Stomach (tissue), 9 donors: ENCODE measurements around the gene HCFC1R1. TPM values are rescaled to one million over a fixed set of nuclear protein-coding genes. Genes with fewer than 3 reads are reported as not detected.

Experiments used
- DNase-seq, 2 donors: peaks; one replicate each; pipeline versions ENCODE4 v3.0.0 to v3.0.0-alpha.2; 2013 to 2019
- H3K27ac ChIP-seq, 5 donors: fragments of 200-600 bp in 4 of 5; sonication (generic) in 4 of 5; one replicate each; pipeline ENCODE4 v1.5.1; 2013 to 2019; ENCODE audit warnings: mild to moderate bottlenecking in 1 of 5, moderate library complexity in 1 of 5
- H3K27me3 ChIP-seq, 3 donors: fragments of 200-600 bp; sonication (generic); one replicate each; pipeline ENCODE4 v1.5.1; 2017 to 2019; ENCODE audit warnings: mixed run types in 1 of 3
- H3K36me3 ChIP-seq, 4 donors: fragments of 200-600 bp; sonication (generic); 1 replicate in 3 of 4; 2 replicates in 1 of 4; pipeline ENCODE4 v1.5.1; 2016 to 2019
- H3K4me1 ChIP-seq, 4 donors: fragments of 200-600 bp; sonication (generic); one replicate each; pipeline ENCODE4 v1.5.1; 2016 to 2019
- H3K4me3 ChIP-seq, 4 donors: fragments of 200-600 bp; sonication (generic) in 3 of 4; one replicate each; pipeline ENCODE4 v1.5.1; 2016 to 2019; ENCODE audit warnings: mild to moderate bottlenecking in 1 of 4
- H3K9me3 ChIP-seq, 4 donors: fragments of 200-600 bp; sonication (generic); one replicate each; pipeline ENCODE4 v1.5.1; 2016 to 2019
- CTCF ChIP-seq, 7 experiments: fragments of 450-650 bp in 4 of 7; fragments of 200-600 bp in 3 of 7; sonication (generic) in 3 of 7; IDR thresholded peaks; one replicate each; pipeline ENCODE4 v1.5.1; 2016 to 2019; ENCODE audit warnings: antibody characterized with exemption in 7 of 7, control low read depth in 2 of 7, mild to moderate bottlenecking in 1 of 7
- EP300 ChIP-seq: sonication (generic); formaldehyde crosslinking; IDR thresholded peaks from one replicate; pipeline ENCODE4 v1.6.1; 2017; ENCODE audit warnings: antibody characterized with exemption
- POLR2A ChIP-seq, 4 donors: fragments of 450-650 bp; IDR thresholded peaks; one replicate each; pipeline ENCODE4 v1.6.1; 2016; ENCODE audit warnings: antibody characterized with exemption in 4 of 4, control low read depth in 2 of 4, mild to moderate bottlenecking in 1 of 4, moderate library complexity in 1 of 4
- POLR2AphosphoS5 ChIP-seq, 3 donors: sonication (generic); formaldehyde crosslinking; IDR thresholded peaks; one replicate each; pipeline ENCODE4 v1.6.1; 2016; ENCODE audit warnings: antibody characterized with exemption in 3 of 3
- WGBS, 5 donors: extraction: QIAGEN DNeasy Blood & Tissue Kit in 3 of 5; methylation state at CpG; one replicate each; pipeline versions ENCODE4 v1.1.5 to v1.1.7; 2013 to 2018; 5-methylcytosine and 5-hydroxymethylcytosine counted together
- intact Hi-C: fragments of 100-400 bp; cut with DNase I; formaldehyde crosslinking; loops from one replicate; pipeline ENCODE4 v1.15.1; 2023; ENCODE audit warnings: low total_unique reads
- polyA plus RNA-seq, 3 donors: library from polyadenylated mRNA; stranded (reverse); fragments of 200-250 nt; gene quantifications; one replicate each; pipeline ENCODE4 v1.2.3, GENCODE V29; 2013
- total RNA-seq, 5 donors: library from RNA; depleted of rRNA; stranded (reverse); fragments of >200 nt; gene quantifications; one replicate each; pipeline versions ENCODE4 v1.1.0 to v1.2.3, GENCODE V29; 2014 to 2016
- donor health status: healthy with polysubstance abuse.
- donor health status: Bipolar disorder and iron deficiency.
- donor health status: healthy.

Gene HCFC1R1
- total and polyA plus RNA-seq, 8 donors: 11.0 to 128 (median 60.7) TPM

GRCh38 chr16:3025032-3026002, 1.6 kb upstream of the HCFC1R1 start:
- peaks cover 44 to 80% (median 73%) of the 10 kb centered on the region in 4 donors for H3K4me1 ChIP-seq
- TF ChIP-seq POLR2AphosphoS5 (IDR thresholded peaks at IDR 0.05) (no peak), EP300 (no peak)
- no peaks in the 10 kb centered on the region for H3K9me3 ChIP-seq
- 91 to 96% (median 93%) methylated on average over 17 to 18 of the region's 18 CpGs for WGBS, 5 donors
- intact Hi-C loops: no loop called here
- H3K36me3 ChIP-seq: peaks cover 14 to 35% (median 23%) of the 10 kb centered on the region in 4 donors
- H3K4me3 ChIP-seq: peak overlapping the region in 1 of 4 donors; percentile 70
- peaks cover 1 to 21% (median 12%) of the 10 kb centered on the region in 3 donors for H3K27me3 ChIP-seq
- DNase-seq: no peak
- H3K27ac ChIP-seq: no peak overlapping the region

- H3K9me3 ChIP-seq: no peaks in the 10 kb centered on the region
- peaks cover 44 to 79% (median 76%) of the 10 kb centered on the region in 4 donors for H3K4me1 ChIP-seq
- H3K4me3 ChIP-seq: peak overlapping the region; percentile 54 to 85 (median 72)
- DNase-seq: peak in 1 of 2 donors; percentile 77
- TF ChIP-seq CTCF (IDR thresholded peaks at IDR 0.05): no peak
- no peak for TF ChIP-seq EP300
- 4 to 31% (median 23%) methylated on average over 4 to 6 of the region's 6 CpGs for WGBS, 5 donors
- peak overlapping the region; percentile 89 to 99 (median 98) for H3K27ac ChIP-seq
- H3K27me3 ChIP-seq: peaks cover 0 to 13% (median 7%) of the 10 kb centered on the region in 3 donors
- H3K36me3 ChIP-seq: peaks cover 14 to 24% (median 19%) of the 10 kb centered on the region in 4 donors
- intact Hi-C loops: no loop called here
These were observed 400 bp downstream of the HCFC1R1 start for GRCh38 chr16:3023415-3023668.

- peaks cover 39 to 79% (median 76%) of the 10 kb centered on the region in 4 donors for H3K4me1 ChIP-seq
- TF ChIP-seq POLR2AphosphoS5 (IDR thresholded peaks at IDR 0.05): no peak
- TF ChIP-seq EP300: no peak
- no peak for TF ChIP-seq CTCF (IDR thresholded peaks at IDR 0.05)
- no peak for TF ChIP-seq POLR2A (IDR thresholded peaks at IDR 0.05)
These were observed 893 bp downstream of the HCFC1R1 start for GRCh38 chr16:3022684-3023414.

GRCh38 chr16:3022208-3022683, 1.5 kb downstream of the HCFC1R1 start:
- no peaks in the 10 kb centered on the region for H3K9me3 ChIP-seq
- peak overlapping the region; percentile 63 to 85 (median 72) for H3K4me3 ChIP-seq
- H3K36me3 ChIP-seq: peaks cover 14 to 19% (median 16%) of the 10 kb centered on the region in 4 donors
- TF ChIP-seq POLR2AphosphoS5 (IDR thresholded peaks at IDR 0.05) (peak; percentile 36 to 75 (median 74)), POLR2A (IDR thresholded peaks at IDR 0.05) (no peak), CTCF (IDR thresholded peaks at IDR 0.05) (no peak), EP300 (no peak)
- 4 to 11% (median 8%) methylated on average over 8 of the region's 8 CpGs for WGBS, 5 donors
- peak overlapping the region; percentile 97 to 99 (median 98) for H3K27ac ChIP-seq
- H3K27me3 ChIP-seq: peaks cover 0 to 23% (median 18%) of the 10 kb centered on the region in 3 donors
- peak; percentile 91 to 96 for DNase-seq
- intact Hi-C loops: no loop called here
- peaks cover 38 to 79% (median 76%) of the 10 kb centered on the region in 4 donors for H3K4me1 ChIP-seq

More at GRCh38 chr16:3022684-3023414, 893 bp downstream of the HCFC1R1 start:
- DNase-seq: peak in 1 of 2 donors; percentile 44
- H3K27ac ChIP-seq: peak overlapping the region; percentile 89 to 99 (median 98)
- 24 to 43% (median 43%) methylated on average over 8 of the region's 8 CpGs for WGBS, 5 donors
- intact Hi-C loops: no loop called here
- H3K9me3 ChIP-seq: no peaks in the 10 kb centered on the region
- peaks cover 0 to 17% (median 12%) of the 10 kb centered on the region in 3 donors for H3K27me3 ChIP-seq
- peaks cover 14 to 24% (median 19%) of the 10 kb centered on the region in 4 donors for H3K36me3 ChIP-seq
- peak overlapping the region; percentile 54 to 85 (median 72) for H3K4me3 ChIP-seq
